Measurements from ENCODE around the gene KCNQ1.

KCNQ1 gene

GRCh38 chr11:2425506-2425905, 19.3 kb upstream of the KCNQ1 start:
- DNase-seq, result no peak

- no peak for DNase-seq
Measured at GRCh38 chr11:2426221-2426620, 18.6 kb upstream of the KCNQ1 start.

DNA sequence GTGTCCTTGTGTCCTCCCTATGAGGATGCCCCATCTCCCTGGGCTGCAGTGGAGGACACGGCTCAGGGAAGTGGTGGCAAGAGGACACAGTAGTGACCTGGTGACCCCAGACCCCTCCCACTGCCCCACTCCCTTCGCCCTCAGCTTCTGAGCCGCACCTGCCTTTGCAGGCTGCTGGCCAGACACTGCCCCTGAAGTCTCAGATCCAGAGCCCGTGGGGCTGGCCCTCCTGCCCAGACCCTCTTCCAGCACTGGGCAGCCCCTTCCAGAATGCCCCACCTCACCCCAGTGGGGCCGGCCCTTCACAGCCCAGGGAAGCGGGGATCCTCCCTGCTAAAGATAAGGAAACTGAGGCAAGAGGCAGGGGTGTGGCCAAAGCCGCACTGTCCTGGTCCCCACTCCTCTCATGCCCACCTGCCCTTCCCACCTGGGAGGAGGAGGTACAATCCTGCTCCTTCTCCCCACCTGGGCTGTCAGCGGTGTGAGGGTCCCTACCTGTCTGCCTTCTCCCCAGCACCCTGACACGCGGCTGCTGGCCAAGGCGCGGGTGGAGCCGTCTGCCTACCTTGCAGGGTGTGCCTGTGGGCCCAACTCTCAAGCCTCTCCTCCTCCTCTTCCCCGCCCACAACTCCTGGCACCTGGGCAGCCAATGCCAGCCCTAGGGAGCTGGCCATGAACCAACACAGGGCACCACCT, 17.8 kb upstream of the KCNQ1 start:
- no peak for DNase-seq

GRCh38 chr11:2427721-2428321, 17.0 kb upstream of the KCNQ1 start:
- no peak for DNase-seq

- no peak for DNase-seq
Measured at GRCh38 chr11:2428322-2428795, 16.4 kb upstream of the KCNQ1 start.

GRCh38 chr11:2431395-2431794, 13.4 kb upstream of the KCNQ1 start:
- no peak for DNase-seq

DNA sequence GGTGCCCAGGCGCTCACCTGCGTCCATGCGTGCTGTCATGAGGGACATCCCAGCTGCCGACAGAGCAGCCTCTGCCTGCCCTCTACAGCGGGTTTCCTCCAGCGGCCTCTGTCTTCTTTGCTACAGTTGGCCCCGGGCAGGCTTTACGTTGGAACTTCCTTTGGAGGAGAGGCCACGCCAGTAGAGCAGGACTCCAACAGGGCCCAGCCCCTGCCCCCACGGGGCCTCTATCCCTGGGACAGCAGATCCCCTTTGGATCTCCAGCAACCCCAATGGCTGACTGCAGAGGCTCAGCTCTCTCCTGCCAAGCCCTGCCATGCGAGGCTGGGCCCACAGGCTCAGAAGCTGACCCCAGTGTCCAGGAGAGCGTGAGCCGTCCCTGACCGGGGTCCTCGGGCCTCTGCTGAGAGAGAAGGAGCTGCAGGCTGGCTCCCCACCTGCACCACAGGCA, 12.6 kb upstream of the KCNQ1 start:
- DNase-seq, result no peak

GRCh38 chr11:2432628-2433071, 12.2 kb upstream of the KCNQ1 start:
- no peak for DNase-seq

DNA sequence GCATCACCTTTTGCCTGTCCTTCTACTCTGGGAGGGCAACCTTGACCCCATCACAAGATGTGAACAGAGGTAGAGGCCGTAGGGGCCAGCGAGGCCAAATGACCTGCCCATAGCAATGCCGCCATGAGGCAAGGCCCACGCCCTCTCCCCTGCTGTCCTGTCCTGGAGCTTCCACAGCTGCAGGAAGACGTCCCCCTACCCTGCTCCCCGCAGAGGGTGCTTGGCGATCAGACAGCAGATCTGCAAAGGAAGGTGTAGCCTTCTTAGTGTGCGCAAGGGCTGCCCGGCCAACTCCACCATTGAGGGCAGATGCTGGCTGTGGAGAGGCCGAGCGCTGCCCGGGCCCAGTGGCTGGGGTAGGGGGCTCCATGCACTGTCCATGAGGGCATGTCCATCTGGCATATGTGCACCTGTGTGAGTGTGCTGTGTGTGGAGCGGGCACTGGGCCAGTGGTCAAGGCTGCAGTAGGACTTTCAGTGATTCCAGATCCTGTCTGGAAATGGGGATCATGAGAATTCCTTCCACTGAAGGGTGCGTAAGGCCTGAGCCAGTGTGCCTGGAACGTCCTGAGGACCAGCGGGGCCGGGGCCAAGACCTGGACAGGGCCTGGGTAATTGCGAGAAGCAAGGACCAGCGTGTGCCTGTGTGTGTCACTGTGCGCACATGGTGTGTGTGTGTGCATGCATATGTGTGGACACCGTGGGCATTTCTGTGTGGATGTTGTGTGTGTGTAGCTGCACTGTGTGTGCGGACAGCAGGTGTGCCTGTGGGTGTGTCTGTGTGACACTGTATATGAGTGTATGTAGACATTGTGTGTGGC, 11.5 kb upstream of the KCNQ1 start:
- no peak for DNase-seq

DNA sequence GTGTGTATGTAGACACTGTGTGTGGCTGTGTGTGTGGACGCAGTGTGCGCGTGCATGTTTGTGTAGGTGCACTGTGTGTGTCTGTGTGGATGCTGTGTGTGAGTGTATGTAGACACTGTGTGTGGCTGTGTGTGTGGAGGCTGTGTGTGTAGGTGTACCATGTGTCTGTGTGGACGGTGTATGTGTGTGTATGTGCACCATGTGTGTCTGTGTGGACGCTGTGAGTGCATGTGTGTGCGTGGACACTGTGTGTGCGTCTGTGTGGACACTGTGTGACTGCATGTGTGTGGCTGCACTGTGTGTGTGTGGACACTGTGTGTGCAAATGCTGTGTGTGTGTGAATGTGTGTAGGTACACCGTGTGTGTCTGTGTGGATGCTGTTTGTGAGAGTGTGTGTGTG, 10.8 kb upstream of the KCNQ1 start:
- DNase-seq, result no peak

DNA sequence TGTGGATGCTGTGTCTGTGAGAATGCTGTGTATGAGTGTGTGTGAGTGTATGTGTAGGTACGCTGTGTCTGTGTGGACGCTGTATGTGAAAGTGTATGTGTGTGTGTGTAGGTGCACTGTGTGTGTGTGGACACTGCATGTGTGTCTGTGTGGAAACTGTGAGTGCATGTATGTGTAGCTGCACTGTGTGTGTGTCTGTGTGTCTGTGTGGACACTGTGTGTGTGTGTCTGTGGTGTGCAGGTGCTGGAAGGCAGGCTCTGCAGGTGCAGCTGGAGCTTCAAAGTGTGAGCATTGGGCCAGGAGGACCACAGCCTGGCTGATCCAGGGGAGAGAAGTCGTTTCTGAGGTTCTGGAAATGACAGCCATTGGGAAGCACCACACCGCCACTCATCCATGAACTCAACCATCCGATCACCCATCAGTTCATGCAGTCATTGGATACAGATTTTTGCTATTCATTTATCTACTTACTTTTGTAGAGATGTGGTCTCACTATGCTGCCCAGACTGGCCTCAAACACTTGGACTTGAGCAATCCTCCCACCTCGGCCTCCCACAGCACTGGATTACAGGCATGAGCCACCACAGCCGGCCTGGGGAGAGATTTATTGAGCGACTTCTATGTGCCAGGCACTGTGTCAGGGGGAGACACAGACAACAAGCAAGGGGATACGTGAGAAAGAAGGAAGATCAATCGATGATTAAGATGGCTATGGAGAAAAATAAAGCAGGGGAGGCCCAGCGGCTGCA, 10.1 kb upstream of the KCNQ1 start:
- no peak for DNase-seq

- no peak for DNase-seq
Measured at GRCh38 chr11:2435288-2436012, 9.4 kb upstream of the KCNQ1 start.

DNA sequence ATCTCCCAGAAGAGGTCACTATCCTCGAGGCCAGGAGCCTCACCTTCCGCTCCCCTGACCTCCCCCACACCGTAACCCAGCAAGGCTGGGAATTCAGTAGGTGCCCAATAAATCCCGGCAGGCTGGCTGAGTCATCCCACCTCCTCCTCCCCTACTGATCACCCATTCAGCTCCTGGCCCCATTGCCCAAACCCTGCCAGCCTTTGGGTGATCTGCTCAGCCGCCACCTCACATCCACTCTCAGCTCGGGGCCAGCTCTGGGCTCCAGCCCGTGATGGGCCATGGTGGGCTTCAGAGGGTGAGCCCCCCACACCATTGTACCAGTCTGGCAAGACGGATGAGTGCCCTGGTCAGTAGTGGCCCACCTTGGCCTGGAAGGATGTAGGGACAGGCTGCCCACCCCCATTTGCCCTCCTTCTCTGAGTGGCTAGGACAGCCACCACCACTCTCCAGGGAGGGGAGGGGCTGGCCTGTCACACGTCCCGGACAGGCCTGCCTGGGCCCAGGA, 8.7 kb upstream of the KCNQ1 start:
- DNase-seq, result no peak

DNA sequence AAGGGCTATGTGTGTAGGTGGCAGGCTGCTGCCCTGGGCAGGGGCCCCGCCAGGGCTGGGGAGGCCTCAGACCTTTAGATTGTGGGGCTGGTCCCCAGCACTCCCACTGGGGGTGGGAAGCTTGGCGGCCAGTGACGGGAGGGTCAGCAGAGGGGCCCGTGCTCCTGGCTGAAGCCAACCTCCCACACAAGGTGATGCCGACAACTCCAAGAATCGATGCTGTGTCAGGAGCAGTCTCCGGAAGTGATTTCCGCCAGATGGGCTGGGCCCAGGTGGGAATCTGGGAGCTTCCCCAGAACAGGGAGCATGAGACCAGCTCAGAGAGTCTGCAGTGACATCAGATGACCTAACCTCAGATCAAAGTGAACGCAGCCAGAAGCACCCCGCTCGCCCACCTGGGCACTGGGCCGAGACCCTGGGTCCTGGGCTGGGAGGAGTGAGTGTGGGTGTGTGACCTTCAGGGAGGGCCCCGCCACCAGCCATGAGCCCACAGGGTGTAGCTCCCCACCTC, 8.2 kb upstream of the KCNQ1 start:
- no peak for DNase-seq

DNA sequence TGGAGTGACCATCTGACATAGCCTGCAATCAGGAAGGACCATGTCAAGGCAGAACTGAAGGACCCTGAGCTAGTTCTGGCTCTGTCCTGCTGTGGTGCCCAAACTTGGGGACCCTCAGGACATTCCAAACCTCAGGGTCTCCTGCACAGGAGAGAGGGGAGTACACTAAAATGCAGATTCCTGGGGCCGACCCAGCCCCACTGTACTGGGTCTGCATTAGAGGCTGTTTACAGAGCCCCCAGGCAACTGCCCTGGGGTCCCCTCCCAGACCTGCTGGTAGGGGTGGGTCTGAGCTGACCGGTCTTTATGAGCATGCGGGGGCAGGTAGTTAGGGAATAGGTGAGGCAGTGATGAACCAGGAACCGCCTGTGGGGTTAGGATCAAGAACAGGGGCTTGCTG, 7.3 kb upstream of the KCNQ1 start:
- no peak for DNase-seq

GRCh38 chr11:2439820-2440219, 5.0 kb upstream of the KCNQ1 start:
- no peak for DNase-seq

DNA sequence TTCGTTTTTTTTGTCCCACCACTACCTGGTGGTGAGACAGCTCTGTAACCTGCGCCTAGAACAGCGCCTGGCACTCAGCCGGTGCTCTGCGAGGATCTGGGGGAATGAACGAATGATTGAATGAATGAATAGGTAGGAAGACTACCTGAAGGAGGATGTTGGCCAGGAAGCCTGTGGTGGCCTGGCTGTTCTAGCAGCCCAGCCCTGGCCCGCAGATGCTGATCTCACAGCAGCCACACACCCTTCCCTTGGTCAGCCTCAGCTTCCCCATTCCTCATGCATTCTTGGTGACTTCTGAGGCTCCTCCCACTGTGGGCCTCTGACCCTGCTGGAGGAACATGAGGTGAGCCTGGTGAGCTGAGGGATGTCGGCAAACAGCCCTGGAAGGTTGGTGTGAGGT, 4.2 kb upstream of the KCNQ1 start:
- DNase-seq, result no peak

DNA sequence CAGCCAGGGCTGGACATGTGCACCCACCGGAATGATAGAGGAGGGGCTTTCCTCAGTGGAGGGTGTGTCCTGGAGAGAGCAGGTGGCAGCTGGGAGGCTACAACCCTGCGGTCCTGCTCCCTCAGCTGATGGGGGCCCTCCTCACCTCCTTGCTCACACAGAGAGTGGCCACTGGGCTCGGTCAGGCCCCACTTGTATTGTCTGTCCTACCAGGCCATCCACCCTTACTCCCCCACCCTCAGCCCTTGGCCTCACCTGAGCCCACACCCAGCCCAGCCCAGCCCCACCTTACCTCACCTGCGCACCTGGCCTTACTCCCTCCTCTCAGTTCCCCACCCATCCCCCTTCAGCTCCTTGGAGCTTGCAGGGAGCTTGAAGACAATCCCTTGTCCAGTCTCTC, 3.6 kb upstream of the KCNQ1 start:
- no peak for DNase-seq

DNA sequence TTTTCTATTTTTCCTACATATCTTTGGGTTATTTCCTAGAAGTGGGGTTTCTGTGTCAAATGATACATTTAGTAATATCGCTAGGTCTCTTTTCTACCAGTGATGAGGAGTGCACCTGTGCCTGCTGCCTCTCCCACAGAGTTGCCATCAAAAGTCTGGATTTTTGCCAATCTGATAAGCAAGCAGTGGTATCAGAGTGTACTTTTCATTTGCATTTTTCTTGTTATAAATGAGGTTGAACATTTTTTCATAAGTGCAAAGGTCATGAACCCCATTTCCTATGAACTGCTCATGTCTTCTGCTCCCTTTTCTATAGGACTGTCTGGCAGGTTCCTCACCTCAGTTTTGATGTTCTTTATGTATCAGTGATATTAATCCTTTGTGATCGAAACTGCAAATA, 2.2 kb upstream of the KCNQ1 start:
- DNase-seq, result no peak

- DNase-seq, result no peak
Measured at GRCh38 chr11:2443406-2443805, 1.4 kb upstream of the KCNQ1 start.

DNA sequence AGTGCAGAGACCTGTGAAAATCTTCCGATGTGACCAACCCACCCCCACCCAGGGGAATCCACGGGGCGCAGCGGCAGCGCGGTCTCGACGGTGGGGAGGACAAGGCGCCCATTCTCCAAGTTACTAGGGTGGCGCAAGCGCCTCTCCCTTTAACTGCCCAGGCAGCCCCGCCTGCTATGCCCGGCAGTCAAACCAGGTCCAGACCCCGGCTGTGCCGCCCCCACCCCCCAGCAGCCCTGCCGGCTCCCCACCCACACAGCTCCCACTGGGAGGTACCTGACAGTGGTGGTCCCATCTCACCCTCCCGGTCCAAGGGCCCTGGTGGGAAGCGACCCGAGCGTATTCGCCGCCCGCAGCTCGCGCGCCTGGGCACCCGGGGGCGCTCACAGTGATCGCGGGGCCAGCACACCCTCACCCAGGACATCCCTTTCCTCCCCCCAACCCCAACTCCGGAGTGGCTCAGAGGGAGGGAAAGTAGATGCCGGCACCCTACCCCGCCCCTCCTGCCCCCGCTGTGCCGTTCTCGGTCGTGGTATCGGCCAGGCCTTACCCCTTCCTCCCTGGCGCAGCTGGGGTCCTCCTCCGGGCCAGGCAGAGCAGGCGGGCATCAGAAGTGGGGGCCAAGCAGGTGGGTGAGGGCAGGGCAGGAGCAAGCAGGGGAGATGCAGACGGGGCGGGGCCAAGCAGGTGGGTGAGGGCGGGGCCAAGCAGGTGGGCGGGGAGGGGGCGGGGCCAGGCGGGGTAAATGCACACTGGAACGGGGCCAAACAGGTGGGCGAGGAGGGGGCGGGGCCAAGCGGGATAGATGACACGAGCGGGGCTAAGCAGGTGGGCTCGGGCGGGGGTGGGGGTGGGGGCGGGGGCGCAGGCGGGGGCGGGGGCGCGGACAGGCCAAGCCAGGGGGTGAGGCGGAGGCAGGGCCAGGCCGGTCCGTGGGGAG, 657 bp upstream of the KCNQ1 start, which contains the start of gene TRPM5:
TSS of gene TRPM5 (minus strand) at position 634 of the 940 bp plus-strand sequence. CDS start 21,478 bp downstream, outside the sequence.
- no peak for DNase-seq

All from NCI-H2171 treated with DMSO at 0.1 percent for 48 hours (cell line).